Fibroblast of the aortic adventitia (primary cell): Measurements from ENCODE around the gene ZNF107. TPM values are rescaled to one million over a fixed set of nuclear protein-coding genes. Genes with fewer than 3 reads are reported as not detected.
"Not testable (repeated sequence)": the region's sequence is repeated elsewhere in the genome, so short reads cannot be mapped to it uniquely, and the experiment has no call there.

Experiments used
- DNase-seq: peaks from one replicate; pipeline ENCODE4 v3.0.0-alpha.2; 2010; ENCODE audit warnings: low read depth
- H3K4me3 ChIP-seq: 2 replicates; pipeline ENCODE4 v1.5.1; 2011; ENCODE audit warnings: low read depth, mild to moderate bottlenecking, control low read depth, low read length, moderate library complexity
- total RNA-seq: library from RNA; depleted of rRNA; stranded (reverse); fragments of >200 nt; gene quantifications from 2 replicates; pipeline ENCODE4 v1.2.3, GENCODE V29; 2012; ENCODE audit warnings: low replicate concordance
- TF ChIP-seq, protein P1 (sequence below): IDR thresholded peaks from 2 replicates; pipeline ENCODE4 v1.5.1; 2011; ENCODE audit warnings: mild to moderate bottlenecking, low read length, control low read depth, inconsistent platforms; ENCODE audit not compliant: insufficient read depth

Gene ZNF107
- total RNA-seq, 1 donor: 5.6 TPM

- TF ChIP-seq, protein P1, sequence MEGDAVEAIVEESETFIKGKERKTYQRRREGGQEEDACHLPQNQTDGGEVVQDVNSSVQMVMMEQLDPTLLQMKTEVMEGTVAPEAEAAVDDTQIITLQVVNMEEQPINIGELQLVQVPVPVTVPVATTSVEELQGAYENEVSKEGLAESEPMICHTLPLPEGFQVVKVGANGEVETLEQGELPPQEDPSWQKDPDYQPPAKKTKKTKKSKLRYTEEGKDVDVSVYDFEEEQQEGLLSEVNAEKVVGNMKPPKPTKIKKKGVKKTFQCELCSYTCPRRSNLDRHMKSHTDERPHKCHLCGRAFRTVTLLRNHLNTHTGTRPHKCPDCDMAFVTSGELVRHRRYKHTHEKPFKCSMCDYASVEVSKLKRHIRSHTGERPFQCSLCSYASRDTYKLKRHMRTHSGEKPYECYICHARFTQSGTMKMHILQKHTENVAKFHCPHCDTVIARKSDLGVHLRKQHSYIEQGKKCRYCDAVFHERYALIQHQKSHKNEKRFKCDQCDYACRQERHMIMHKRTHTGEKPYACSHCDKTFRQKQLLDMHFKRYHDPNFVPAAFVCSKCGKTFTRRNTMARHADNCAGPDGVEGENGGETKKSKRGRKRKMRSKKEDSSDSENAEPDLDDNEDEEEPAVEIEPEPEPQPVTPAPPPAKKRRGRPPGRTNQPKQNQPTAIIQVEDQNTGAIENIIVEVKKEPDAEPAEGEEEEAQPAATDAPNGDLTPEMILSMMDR: no peak
- DNase-seq: no peak
- no peak overlapping the region for H3K4me3 ChIP-seq
Observed at GRCh38 chr7:64729089-64729848, 63.3 kb downstream of the ZNF107 start.

- DNase-seq: no peak
- TF ChIP-seq, protein P1: no peak
Observed at GRCh38 chr7:64733550-64734240, 67.8 kb downstream of the ZNF107 start.

GRCh38 chr7:64736575-64736974 lies 70.6 kb downstream of the ZNF107 start:
- no peak for DNase-seq
- TF ChIP-seq, protein P1: no peak
- H3K4me3 ChIP-seq: no peak overlapping the region

More at GRCh38 chr7:64733550-64734240, 67.8 kb downstream of the ZNF107 start:
- no peak overlapping the region for H3K4me3 ChIP-seq

- not testable (repeated sequence) for DNase-seq, H3K4me3 ChIP-seq
Observed at GRCh38 chr7:64738403-64738802, 72.5 kb downstream of the ZNF107 start.

GRCh38 chr7:64738953-64739352 lies 73.0 kb downstream of the ZNF107 start:
- not testable (repeated sequence) for DNase-seq, H3K4me3 ChIP-seq

GRCh38 chr7:64744680-64745079 lies 78.7 kb downstream of the ZNF107 start:
- H3K4me3 ChIP-seq: no peak overlapping the region
- TF ChIP-seq, protein P1: no peak
- no peak for DNase-seq

DNA sequence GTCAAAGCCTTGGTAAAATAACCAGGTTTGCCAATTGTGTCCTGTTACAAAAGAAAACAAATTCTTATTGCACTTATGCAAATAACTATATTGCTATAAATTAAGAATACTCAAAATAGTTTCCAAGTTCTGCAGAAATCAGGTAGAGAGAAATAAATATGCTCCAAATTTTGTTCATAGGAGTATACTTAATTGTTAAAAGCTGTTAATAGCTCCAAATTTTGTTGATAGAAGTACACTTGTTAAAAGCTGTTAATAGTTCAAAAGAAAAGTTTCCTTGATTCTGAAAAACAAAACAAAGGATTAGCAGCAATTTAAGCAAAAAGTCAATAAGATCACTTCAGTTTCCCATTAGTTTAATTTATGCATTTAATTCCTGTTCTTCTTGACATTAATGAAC lies 81.9 kb downstream of the ZNF107 start:
- no peak for DNase-seq
- no peak overlapping the region for H3K4me3 ChIP-seq
- TF ChIP-seq, protein P1: no peak

- DNase-seq: no peak
- H3K4me3 ChIP-seq: no peak overlapping the region
- TF ChIP-seq, protein P1: no peak
Observed at GRCh38 chr7:64753032-64753431, 87.1 kb downstream of the ZNF107 start.
